ENCODE results near the gene ST7. TPM values are rescaled to one million over a fixed set of nuclear protein-coding genes. Genes with fewer than 3 reads are reported as not detected.

Gene ST7
- 22.6 and 24.9 TPM in 2 replicates for total RNA-seq
- polyA plus RNA-seq, result 18.4 and 18.6 TPM in 2 replicates
- 17.6 and 18.5 TPM in 2 replicates for polyA plus RNA-seq (2011; cell fraction: cytosol; rRNA removed)
- polyA plus RNA-seq (2011; cell fraction: nucleus; rRNA removed), result 33.9 and 35.7 TPM in 2 replicates
- polyA plus RNA-seq (2012), result 17.2 and 20.6 TPM in 2 replicates
- polyA minus RNA-seq, result 33.8 and 39.2 TPM in 2 replicates
- polyA minus RNA-seq (2011; cell fraction: cytosol; rRNA and poly(A)+ RNA removed), result 30.7 TPM
- polyA minus RNA-seq (2011; cell fraction: nucleus; rRNA and poly(A)+ RNA removed), result 75.4 and 81.3 TPM in 2 replicates
- percentile 84 among the genes with signal in this experiment for Bru-seq, nascent RNA
- percentile 61 among the genes with signal in this experiment for BruChase-seq, experiment 1, labeled RNA remaining after a 6-hour chase
- percentile 65 among the genes with signal in this experiment for BruChase-seq, experiment 2, labeled RNA remaining after a 2-hour chase
- long read RNA-seq, transcript ST7-202 (16 exons, 2,142 nt), result major isoform, 24 of 67 reads
- long read RNA-seq, transcript ST7-201 (16 exons, 2,899 nt), result minor isoform, 6 of 67 reads
- long read RNA-seq, partial matches to known transcripts, result 16 of 67 reads
- long read RNA-seq, other reads (novel, unspliced or antisense), result 15 of 67 reads

DNA sequence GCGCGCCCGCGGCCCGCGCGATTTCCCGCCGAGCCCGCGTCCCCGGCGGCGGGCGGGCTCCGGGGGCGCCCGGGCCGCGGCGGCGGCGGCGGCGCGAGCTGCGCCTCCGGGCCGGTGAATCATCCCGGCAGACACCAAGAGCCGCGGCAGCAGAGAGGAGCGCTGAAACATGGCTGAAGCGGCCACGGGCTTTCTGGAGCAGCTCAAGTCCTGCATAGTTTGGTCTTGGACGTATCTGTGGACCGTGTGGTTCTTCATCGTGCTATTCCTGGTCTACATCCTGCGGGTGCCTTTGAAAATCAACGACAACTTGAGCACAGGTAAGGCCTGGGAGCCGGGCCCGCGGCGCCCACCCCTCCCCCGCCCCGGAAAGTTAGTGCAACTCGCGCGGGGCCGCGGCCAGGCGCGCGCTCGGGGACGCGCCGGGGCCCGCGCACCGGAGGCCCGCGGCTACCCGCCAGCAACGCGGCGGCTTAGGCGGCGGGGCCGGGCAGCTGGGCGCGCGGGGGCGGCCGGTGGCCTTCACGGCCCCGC, at the start of gene ST7:
Gene ST7 (plus strand): TSS at position 130 of the 534 bp plus-strand sequence. CDS start 40 bp downstream, at position 170.
- peak; percentile 52 for FAIRE-seq
- H3K4me3 ChIP-seq (replicated peaks in 1 of 3; ENCODE audit: insufficient read depth in 1 of 3, low read depth in 1 of 3, low read length in 3 of 3), result peak within 1 kb of the TSS; percentile 88 to 92 (median 89)
- peak within 1 kb of the TSS; percentile 95 for H3K27ac ChIP-seq (ENCODE audit: insufficient read depth, low read depth, low read length)
- dilution Hi-C loops (cut with MboI; ENCODE audit: extremely low pct_ligation_motif_present, low sequenced_read_pairs) (no loop called here), intact Hi-C loops (cut with micrococcal nuclease) (no loop called here)
- H3K4me1 ChIP-seq (ENCODE audit: control insufficient read depth, extremely low read depth, insufficient read depth, low read length), result peaks cover 24% of the 10 kb centered on the region
- peak within 1 kb of the TSS; percentile 95 for H3K9ac ChIP-seq (replicated peaks; ENCODE audit: extremely low read depth, insufficient read depth, low read length)
- no peaks in the 10 kb centered on the region for H3K27me3 ChIP-seq (ENCODE audit: control insufficient read depth in 2 of 2, insufficient read depth in 2 of 2, low read length in 2 of 2)
- TF ChIP-seq FOS (IDR thresholded peaks at IDR 0.05; ENCODE audit: borderline replicate concordance, insufficient read depth, low read length) (peak; percentile 29), POLR2AphosphoS5 (IDR thresholded peaks at IDR 0.05; ENCODE audit: insufficient read depth, low read depth, low read length) (peak; percentile 27), MAX (IDR thresholded peaks at IDR 0.05; ENCODE audit: insufficient read depth, insufficient read length) (no peak)
- TF ChIP-seq, protein P1, sequence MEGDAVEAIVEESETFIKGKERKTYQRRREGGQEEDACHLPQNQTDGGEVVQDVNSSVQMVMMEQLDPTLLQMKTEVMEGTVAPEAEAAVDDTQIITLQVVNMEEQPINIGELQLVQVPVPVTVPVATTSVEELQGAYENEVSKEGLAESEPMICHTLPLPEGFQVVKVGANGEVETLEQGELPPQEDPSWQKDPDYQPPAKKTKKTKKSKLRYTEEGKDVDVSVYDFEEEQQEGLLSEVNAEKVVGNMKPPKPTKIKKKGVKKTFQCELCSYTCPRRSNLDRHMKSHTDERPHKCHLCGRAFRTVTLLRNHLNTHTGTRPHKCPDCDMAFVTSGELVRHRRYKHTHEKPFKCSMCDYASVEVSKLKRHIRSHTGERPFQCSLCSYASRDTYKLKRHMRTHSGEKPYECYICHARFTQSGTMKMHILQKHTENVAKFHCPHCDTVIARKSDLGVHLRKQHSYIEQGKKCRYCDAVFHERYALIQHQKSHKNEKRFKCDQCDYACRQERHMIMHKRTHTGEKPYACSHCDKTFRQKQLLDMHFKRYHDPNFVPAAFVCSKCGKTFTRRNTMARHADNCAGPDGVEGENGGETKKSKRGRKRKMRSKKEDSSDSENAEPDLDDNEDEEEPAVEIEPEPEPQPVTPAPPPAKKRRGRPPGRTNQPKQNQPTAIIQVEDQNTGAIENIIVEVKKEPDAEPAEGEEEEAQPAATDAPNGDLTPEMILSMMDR (IDR thresholded peaks at IDR 0.05; ENCODE audit: extremely low read depth in 1 of 2, insufficient read depth in 1 of 2, low read depth in 1 of 2, low read length in 2 of 2), result no peak
- H3K9me1 ChIP-seq (replicated peaks; ENCODE audit: control insufficient read depth, extremely low read depth, insufficient read depth, low read length), result no peaks in the 10 kb centered on the region
- H3K36me3 ChIP-seq (ENCODE audit: control insufficient read depth in 2 of 2, extremely low read depth in 1 of 2, insufficient read depth in 2 of 2, low read length in 2 of 2), result no peaks in the 10 kb centered on the region
- peaks cover 37% of the 10 kb centered on the region for H3K79me2 ChIP-seq (ENCODE audit: control insufficient read depth, insufficient read depth, low read length)
- H3K4me2 ChIP-seq (ENCODE audit: insufficient read depth, low read length), result peak within 1 kb of the TSS; percentile 97
- ChIA-PET CTCF (interaction anchor here (1.0 to 2.3 kb wide), 8 partner anchors 20 to 204 kb away, joined by 3 to 13 read pairs (median 8); no protein-coding TSS in a partner anchor), POLR2A (interaction anchor here (0.5 kb wide), 1 partner anchor 97 kb away, joined by 3 read pairs; no protein-coding TSS in a partner anchor)
- H2AFZ ChIP-seq (ENCODE audit: low read depth, low read length), result peak within 1 kb of the TSS; percentile 98
- no peaks in the 10 kb centered on the region for H4K20me1 ChIP-seq (replicated peaks; ENCODE audit: control insufficient read depth, extremely low read depth, insufficient read depth, low read length)
- peak; percentile 73 for DNase-seq (ENCODE audit: low read depth, low spot score)
- no peaks in the 10 kb centered on the region for H3K9me3 ChIP-seq (replicated peaks; ENCODE audit: control insufficient read depth, insufficient read depth, low read length)
- BruUV-seq (replicated peaks), result no TSS peak

Data from endothelial cell of umbilical vein (primary cell).